ENCODE data around the gene PHLPP1. TPM values are rescaled to one million over a fixed set of nuclear protein-coding genes. Genes with fewer than 3 reads are reported as not detected.

The PHLPP1 gene
- polyA plus RNA-seq, 2 donors: 4.3 to 4.5 TPM

GRCh38 chr18:62811674-62812073 is 96.3 kb downstream of the PHLPP1 start:
- Histone ChIP-seq H3K9me3 (ENCODE audit: control insufficient read depth in 2 of 2, insufficient read depth in 1 of 2, low read depth in 1 of 2, low read length in 1 of 2) (no peaks in the 10 kb centered on the region), H3K4me3 (ENCODE audit: low read depth in 1 of 2, low read length in 2 of 2) (no peak overlapping the region), H3K27ac (ENCODE audit: low read depth in 2 of 2, low read length in 1 of 2) (no peak overlapping the region), H3K4me1 (ENCODE audit: control insufficient read depth in 2 of 2, insufficient read depth in 2 of 2, low read length in 1 of 2) (peaks cover 0 to 2% of the 10 kb centered on the region in 2 donors), H3K27me3 (ENCODE audit: control insufficient read depth in 1 of 2, insufficient read depth in 2 of 2, low read length in 2 of 2) (no peaks in the 10 kb centered on the region), H3K36me3 (ENCODE audit: control insufficient read depth in 2 of 2, insufficient read depth in 2 of 2, low read length in 1 of 2) (no peaks in the 10 kb centered on the region)

GRCh38 chr18:62812242-62812641 is 96.9 kb downstream of the PHLPP1 start:
- Histone ChIP-seq H3K27ac (ENCODE audit: low read depth in 2 of 2, low read length in 1 of 2) (no peak overlapping the region), H3K4me1 (ENCODE audit: control insufficient read depth in 2 of 2, insufficient read depth in 2 of 2, low read length in 1 of 2) (peaks cover 0 to 2% of the 10 kb centered on the region in 2 donors), H3K4me3 (ENCODE audit: low read depth in 1 of 2, low read length in 2 of 2) (no peak overlapping the region), H3K36me3 (ENCODE audit: control insufficient read depth in 2 of 2, insufficient read depth in 2 of 2, low read length in 1 of 2) (no peaks in the 10 kb centered on the region), H3K27me3 (ENCODE audit: control insufficient read depth in 1 of 2, insufficient read depth in 2 of 2, low read length in 2 of 2) (no peaks in the 10 kb centered on the region), H3K9me3 (ENCODE audit: control insufficient read depth in 2 of 2, insufficient read depth in 1 of 2, low read depth in 1 of 2, low read length in 1 of 2) (no peaks in the 10 kb centered on the region)
- 77 to 88% methylated on average over 3 of the region's 3 CpGs for WGBS, 2 donors

GRCh38 chr18:62812876-62813275 is 97.5 kb downstream of the PHLPP1 start:
- Histone ChIP-seq H3K27ac (ENCODE audit: low read depth in 2 of 2, low read length in 1 of 2) (no peak overlapping the region), H3K9me3 (ENCODE audit: control insufficient read depth in 2 of 2, insufficient read depth in 1 of 2, low read depth in 1 of 2, low read length in 1 of 2) (no peaks in the 10 kb centered on the region), H3K36me3 (ENCODE audit: control insufficient read depth in 2 of 2, insufficient read depth in 2 of 2, low read length in 1 of 2) (no peaks in the 10 kb centered on the region), H3K4me1 (ENCODE audit: control insufficient read depth in 2 of 2, insufficient read depth in 2 of 2, low read length in 1 of 2) (peaks cover 0 to 2% of the 10 kb centered on the region in 2 donors), H3K4me3 (ENCODE audit: low read depth in 1 of 2, low read length in 2 of 2) (no peak overlapping the region), H3K27me3 (ENCODE audit: control insufficient read depth in 1 of 2, insufficient read depth in 2 of 2, low read length in 2 of 2) (no peaks in the 10 kb centered on the region)

GRCh38 chr18:62814132-62814759 is 98.9 kb downstream of the PHLPP1 start:
- H3K27me3 ChIP-seq (ENCODE audit: control insufficient read depth in 1 of 2, insufficient read depth in 2 of 2, low read length in 2 of 2): no peaks in the 10 kb centered on the region
- no peak overlapping the region for H3K4me3 ChIP-seq (ENCODE audit: low read depth in 1 of 2, low read length in 2 of 2)
- H3K27ac ChIP-seq (ENCODE audit: low read depth in 2 of 2, low read length in 1 of 2): no peak overlapping the region
- peaks cover 0 to 2% of the 10 kb centered on the region in 2 donors for H3K4me1 ChIP-seq (ENCODE audit: control insufficient read depth in 2 of 2, insufficient read depth in 2 of 2, low read length in 1 of 2)
- WGBS, 2 donors: 55 to 64% methylated on average over 2 of the region's 2 CpGs
- no peaks in the 10 kb centered on the region for H3K36me3 ChIP-seq (ENCODE audit: control insufficient read depth in 2 of 2, insufficient read depth in 2 of 2, low read length in 1 of 2)
- no peaks in the 10 kb centered on the region for H3K9me3 ChIP-seq (ENCODE audit: control insufficient read depth in 2 of 2, insufficient read depth in 1 of 2, low read depth in 1 of 2, low read length in 1 of 2)

GRCh38 chr18:62825382-62825781 is 110.0 kb downstream of the PHLPP1 start:
- 76 to 88% methylated on average over 1 of the region's 1 CpG for WGBS, 2 donors
- H3K36me3 ChIP-seq (ENCODE audit: control insufficient read depth in 2 of 2, insufficient read depth in 2 of 2, low read length in 1 of 2): peaks cover 0 to 3% of the 10 kb centered on the region in 2 donors
- no peaks in the 10 kb centered on the region for H3K4me1 ChIP-seq (ENCODE audit: control insufficient read depth in 2 of 2, insufficient read depth in 2 of 2, low read length in 1 of 2)
- no peak overlapping the region for H3K27ac ChIP-seq (ENCODE audit: low read depth in 2 of 2, low read length in 1 of 2)
- H3K4me3 ChIP-seq (ENCODE audit: low read depth in 1 of 2, low read length in 2 of 2): no peak overlapping the region
- no peaks in the 10 kb centered on the region for H3K9me3 ChIP-seq (ENCODE audit: control insufficient read depth in 2 of 2, insufficient read depth in 1 of 2, low read depth in 1 of 2, low read length in 1 of 2)
- no peaks in the 10 kb centered on the region for H3K27me3 ChIP-seq (ENCODE audit: control insufficient read depth in 1 of 2, insufficient read depth in 2 of 2, low read length in 2 of 2)

- H3K27me3 ChIP-seq (ENCODE audit: control insufficient read depth in 1 of 2, insufficient read depth in 2 of 2, low read length in 2 of 2): no peaks in the 10 kb centered on the region
- no peak overlapping the region for H3K4me3 ChIP-seq (ENCODE audit: low read depth in 1 of 2, low read length in 2 of 2)
- peaks cover 0 to 3% of the 10 kb centered on the region in 2 donors for H3K36me3 ChIP-seq (ENCODE audit: control insufficient read depth in 2 of 2, insufficient read depth in 2 of 2, low read length in 1 of 2)
- H3K9me3 ChIP-seq (ENCODE audit: control insufficient read depth in 2 of 2, insufficient read depth in 1 of 2, low read depth in 1 of 2, low read length in 1 of 2): no peaks in the 10 kb centered on the region
- no peak overlapping the region for H3K27ac ChIP-seq (ENCODE audit: low read depth in 2 of 2, low read length in 1 of 2)
- H3K4me1 ChIP-seq (ENCODE audit: control insufficient read depth in 2 of 2, insufficient read depth in 2 of 2, low read length in 1 of 2): no peaks in the 10 kb centered on the region
Observed at GRCh38 chr18:62827397-62827796, 112.1 kb downstream of the PHLPP1 start.

- H3K27me3 ChIP-seq (ENCODE audit: control insufficient read depth in 1 of 2, insufficient read depth in 2 of 2, low read length in 2 of 2): no peaks in the 10 kb centered on the region
- no peaks in the 10 kb centered on the region for H3K9me3 ChIP-seq (ENCODE audit: control insufficient read depth in 2 of 2, insufficient read depth in 1 of 2, low read depth in 1 of 2, low read length in 1 of 2)
- H3K4me3 ChIP-seq (ENCODE audit: low read depth in 1 of 2, low read length in 2 of 2): no peak overlapping the region
- H3K36me3 ChIP-seq (ENCODE audit: control insufficient read depth in 2 of 2, insufficient read depth in 2 of 2, low read length in 1 of 2): peaks cover 0 to 3% of the 10 kb centered on the region in 2 donors
- 63 to 74% methylated on average over 3 of the region's 3 CpGs for WGBS, 2 donors
- no peak overlapping the region for H3K27ac ChIP-seq (ENCODE audit: low read depth in 2 of 2, low read length in 1 of 2)
- H3K4me1 ChIP-seq (ENCODE audit: control insufficient read depth in 2 of 2, insufficient read depth in 2 of 2, low read length in 1 of 2): no peaks in the 10 kb centered on the region
Observed at GRCh38 chr18:62828091-62828640, 112.8 kb downstream of the PHLPP1 start.

- Histone ChIP-seq H3K4me3 (ENCODE audit: low read depth in 1 of 2, low read length in 2 of 2) (no peak overlapping the region), H3K27me3 (ENCODE audit: control insufficient read depth in 1 of 2, insufficient read depth in 2 of 2, low read length in 2 of 2) (no peaks in the 10 kb centered on the region), H3K9me3 (ENCODE audit: control insufficient read depth in 2 of 2, insufficient read depth in 1 of 2, low read depth in 1 of 2, low read length in 1 of 2) (no peaks in the 10 kb centered on the region), H3K27ac (ENCODE audit: low read depth in 2 of 2, low read length in 1 of 2) (no peak overlapping the region), H3K36me3 (ENCODE audit: control insufficient read depth in 2 of 2, insufficient read depth in 2 of 2, low read length in 1 of 2) (peaks cover 0 to 3% of the 10 kb centered on the region in 2 donors), H3K4me1 (ENCODE audit: control insufficient read depth in 2 of 2, insufficient read depth in 2 of 2, low read length in 1 of 2) (no peaks in the 10 kb centered on the region)
- WGBS, 2 donors: 70 to 78% methylated on average over 1 of the region's 1 CpG
Observed at GRCh38 chr18:62828852-62829251, 113.5 kb downstream of the PHLPP1 start.

GRCh38 chr18:62829936-62830335 is 114.6 kb downstream of the PHLPP1 start:
- H3K27ac ChIP-seq (ENCODE audit: low read depth in 2 of 2, low read length in 1 of 2): no peak overlapping the region
- H3K4me3 ChIP-seq (ENCODE audit: low read depth in 1 of 2, low read length in 2 of 2): no peak overlapping the region
- no peaks in the 10 kb centered on the region for H3K9me3 ChIP-seq (ENCODE audit: control insufficient read depth in 2 of 2, insufficient read depth in 1 of 2, low read depth in 1 of 2, low read length in 1 of 2)
- H3K4me1 ChIP-seq (ENCODE audit: control insufficient read depth in 2 of 2, insufficient read depth in 2 of 2, low read length in 1 of 2): no peaks in the 10 kb centered on the region
- peaks cover 0 to 3% of the 10 kb centered on the region in 2 donors for H3K36me3 ChIP-seq (ENCODE audit: control insufficient read depth in 2 of 2, insufficient read depth in 2 of 2, low read length in 1 of 2)
- WGBS, 2 donors: 94 to 95% methylated on average over 7 of the region's 7 CpGs
- no peaks in the 10 kb centered on the region for H3K27me3 ChIP-seq (ENCODE audit: control insufficient read depth in 1 of 2, insufficient read depth in 2 of 2, low read length in 2 of 2)

GRCh38 chr18:62832282-62832681 is 116.9 kb downstream of the PHLPP1 start:
- no peaks in the 10 kb centered on the region for H3K9me3 ChIP-seq (ENCODE audit: control insufficient read depth in 2 of 2, insufficient read depth in 1 of 2, low read depth in 1 of 2, low read length in 1 of 2)
- H3K27me3 ChIP-seq (ENCODE audit: control insufficient read depth in 1 of 2, insufficient read depth in 2 of 2, low read length in 2 of 2): no peaks in the 10 kb centered on the region
- no peak overlapping the region for H3K4me3 ChIP-seq (ENCODE audit: low read depth in 1 of 2, low read length in 2 of 2)
- H3K27ac ChIP-seq (ENCODE audit: low read depth in 2 of 2, low read length in 1 of 2): no peak overlapping the region
- peaks cover 0 to 3% of the 10 kb centered on the region in 2 donors for H3K36me3 ChIP-seq (ENCODE audit: control insufficient read depth in 2 of 2, insufficient read depth in 2 of 2, low read length in 1 of 2)
- H3K4me1 ChIP-seq (ENCODE audit: control insufficient read depth in 2 of 2, insufficient read depth in 2 of 2, low read length in 1 of 2): no peaks in the 10 kb centered on the region
- 44 to 45% methylated on average over 2 of the region's 2 CpGs for WGBS, 2 donors

All from esophagus (tissue), 2 donors.